Activated CD8-positive, alpha-beta memory T cell treated with anti-CD3 and anti-CD28 coated beads for 24 hours (primary cell): Measurements from ENCODE around the gene TRIP13.
A peak's percentile ranks its signal among the peaks of the same experiment; 100 is the strongest.
"Not testable (repeated sequence)": the region's sequence is repeated elsewhere in the genome, so short reads cannot be mapped to it uniquely, and the experiment has no call there.

ENCODE experiments used
- DNase-seq: peaks from one replicate; pipeline ENCODE4 v3.0.0-alpha.2; 2020

TRIP13 gene

GRCh38 chr5:900781-901180 lies 8.1 kb downstream of the TRIP13 start:
- no peak for DNase-seq

DNA sequence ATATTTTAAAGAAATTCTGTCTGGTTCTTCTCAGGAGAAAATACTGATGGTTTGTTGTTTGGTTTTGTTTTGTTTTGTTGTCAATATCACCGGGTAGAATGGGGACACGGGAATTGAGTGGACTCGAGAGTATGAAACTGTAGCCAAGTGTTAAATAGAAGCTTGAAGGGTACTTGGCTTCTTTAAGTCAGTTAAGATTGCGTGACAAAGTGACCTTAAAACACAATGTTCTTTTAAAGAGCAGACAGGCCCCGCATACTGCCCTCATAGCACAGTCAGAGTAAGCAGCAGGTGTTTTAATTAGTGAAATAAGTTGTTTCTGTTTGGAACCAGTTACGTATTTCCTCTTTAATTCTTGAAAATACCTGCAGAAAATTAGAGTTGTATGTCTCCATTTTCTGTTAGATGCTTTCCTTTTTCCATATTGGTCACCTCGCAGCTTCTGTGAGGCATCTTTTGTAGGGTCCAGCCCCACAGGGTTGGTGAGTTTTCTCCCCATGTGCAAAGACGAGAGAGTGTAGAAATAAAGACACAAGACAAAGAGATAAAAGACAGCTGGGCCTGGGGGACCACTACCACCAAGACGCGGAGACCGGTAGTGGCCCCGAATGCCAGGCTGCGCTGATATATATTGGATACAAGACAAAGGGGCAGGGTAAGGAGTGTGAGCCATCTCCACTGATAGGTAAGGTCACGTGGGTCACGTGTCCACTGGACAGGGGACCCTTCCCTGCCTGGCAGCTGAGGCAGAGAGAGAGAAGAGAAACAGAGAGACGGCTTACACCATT lies 9.6 kb downstream of the TRIP13 start:
- DNase-seq = peak; percentile 46

DNA sequence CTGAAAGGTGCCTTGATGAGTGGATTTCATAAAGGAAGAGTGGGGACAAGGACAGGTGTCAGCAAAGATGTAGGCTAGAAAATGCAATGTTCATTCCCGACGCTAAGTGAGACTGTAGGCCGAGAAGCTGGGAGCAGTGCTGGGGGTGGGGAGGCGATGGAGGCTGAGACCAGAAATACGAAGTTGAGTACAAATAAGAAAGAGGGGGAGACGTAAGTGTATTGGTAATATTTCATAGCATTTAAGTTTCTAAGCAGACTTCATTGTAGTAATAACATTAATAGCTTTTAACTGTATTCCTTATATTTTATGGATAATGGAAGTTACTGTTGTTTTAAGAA lies 11.0 kb downstream of the TRIP13 start:
- no peak for DNase-seq

DNA sequence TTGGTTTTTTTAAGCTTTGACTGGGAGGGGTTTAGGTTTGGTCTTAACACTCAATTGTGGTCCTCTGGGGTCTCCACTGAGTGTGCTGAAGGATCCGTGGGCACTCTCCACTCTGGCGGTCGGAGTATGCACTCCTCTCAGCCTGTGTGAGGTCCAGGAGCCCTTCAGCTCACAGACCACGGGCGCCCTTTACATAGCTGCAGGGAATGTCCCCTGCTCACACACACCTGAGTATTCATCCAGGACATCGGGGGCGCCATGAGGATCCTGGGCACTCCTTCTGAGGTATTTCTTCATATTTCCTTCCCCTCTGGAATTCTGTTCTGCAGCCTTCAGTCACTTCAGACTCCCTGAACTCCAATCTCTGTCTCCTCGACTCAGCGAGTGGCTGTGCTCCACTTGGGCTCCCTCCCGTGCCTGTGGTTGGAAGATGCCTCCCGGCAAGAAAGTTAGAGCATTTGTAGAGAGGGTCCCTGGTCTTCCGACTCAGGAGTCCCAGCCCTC lies 12.5 kb downstream of the TRIP13 start:
- no peak for DNase-seq

GRCh38 chr5:907366-907910 lies 14.8 kb downstream of the TRIP13 start:
- peak; percentile 38 for DNase-seq

DNA sequence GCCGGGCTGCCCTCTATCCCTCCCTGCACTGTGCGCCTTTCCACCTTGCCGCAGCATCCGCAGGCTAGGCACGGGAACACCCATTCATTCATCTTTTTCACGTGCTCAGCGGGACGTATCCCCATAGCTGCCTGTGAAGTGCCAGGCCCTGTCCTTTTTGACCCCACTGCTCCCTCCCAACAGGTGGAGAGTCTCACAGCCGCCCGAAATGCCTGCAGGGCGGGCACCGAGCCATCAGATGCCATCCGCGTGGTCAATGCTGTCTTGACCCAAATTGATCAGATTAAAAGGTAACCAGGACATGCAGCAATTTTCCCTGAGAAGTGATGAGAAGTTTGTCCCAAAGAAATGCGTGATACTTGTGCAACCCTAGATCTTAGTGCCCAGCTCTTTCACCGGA lies 15.5 kb downstream of the TRIP13 start:
- DNase-seq = no peak

DNA sequence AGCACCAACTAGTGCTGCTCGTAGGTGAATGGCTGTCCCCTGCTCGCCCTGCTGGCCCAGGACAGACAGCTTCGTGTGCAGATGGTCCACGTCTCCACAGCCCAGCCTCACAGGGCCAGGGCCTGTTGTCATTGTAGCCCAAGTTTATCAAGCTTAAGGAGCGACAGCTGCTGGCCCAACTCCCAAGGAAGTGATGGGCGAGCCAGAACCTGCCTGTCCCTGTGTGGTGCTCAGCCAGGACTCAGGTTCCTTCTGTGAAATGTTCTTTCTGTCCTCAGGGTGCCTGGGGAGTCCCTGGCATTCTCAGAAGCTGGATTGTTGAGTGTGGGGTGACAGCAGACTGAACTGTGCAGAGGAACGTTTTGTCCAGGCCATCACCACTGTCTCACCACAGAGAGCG lies 16.4 kb downstream of the TRIP13 start:
- no peak for DNase-seq

- DNase-seq = no peak
Observed at GRCh38 chr5:909994-910768, 17.5 kb downstream of the TRIP13 start.

DNA sequence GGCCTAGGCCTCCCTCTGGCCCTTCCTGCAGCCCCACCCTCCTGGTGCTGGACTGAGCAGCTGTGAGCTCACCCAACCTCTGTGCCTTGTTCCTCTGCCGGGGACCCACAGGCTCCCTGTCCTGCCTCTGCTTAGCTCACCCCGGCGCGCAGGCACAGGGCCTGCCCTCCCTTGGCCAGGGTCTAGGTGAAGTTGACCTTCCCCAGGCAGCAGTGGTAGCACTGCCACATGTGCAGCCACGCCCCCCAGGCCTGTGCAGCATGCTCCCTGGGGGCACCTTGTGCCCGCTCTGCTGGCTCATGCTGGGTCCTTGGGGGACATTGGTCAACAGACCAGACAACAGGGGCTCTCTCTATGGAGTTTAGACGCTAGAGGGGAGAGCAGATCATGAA lies 18.1 kb downstream of the TRIP13 start:
- no peak for DNase-seq

DNA sequence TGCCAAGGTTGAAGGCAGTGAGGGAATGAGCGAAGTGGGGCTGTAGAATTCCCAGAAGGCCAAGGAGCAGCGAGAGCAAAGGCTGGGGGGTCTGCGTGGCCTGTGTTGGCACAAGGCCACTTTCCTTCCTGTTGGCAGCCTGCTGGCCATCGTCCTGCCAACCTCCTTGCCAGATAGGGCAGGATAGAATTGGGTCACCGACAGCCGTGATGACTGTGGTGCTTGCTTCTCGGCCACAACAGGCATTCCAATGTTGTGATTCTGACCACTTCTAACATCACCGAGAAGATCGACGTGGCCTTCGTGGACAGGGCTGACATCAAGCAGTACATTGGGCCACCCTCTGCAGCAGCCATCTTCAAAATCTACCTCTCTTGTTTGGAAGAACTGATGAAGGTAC lies 18.9 kb downstream of the TRIP13 start:
- no peak for DNase-seq

GRCh38 chr5:912280-913091 lies 19.8 kb downstream of the TRIP13 start:
- DNase-seq = peak; percentile 67

GRCh38 chr5:914174-914573 lies 21.5 kb downstream of the TRIP13 start:
- no peak for DNase-seq

GRCh38 chr5:914612-915011 lies 21.9 kb downstream of the TRIP13 start:
- DNase-seq = no peak

- not testable (repeated sequence) for DNase-seq
Observed at GRCh38 chr5:915346-915745, 22.7 kb downstream of the TRIP13 start.

- DNase-seq = no peak
Observed at GRCh38 chr5:915946-916345, 23.3 kb downstream of the TRIP13 start.

GRCh38 chr5:916441-917293 lies 24.0 kb downstream of the TRIP13 start:
- DNase-seq = no peak

- DNase-seq = not testable (repeated sequence)
Observed at GRCh38 chr5:918717-919116, 26.0 kb downstream of the TRIP13 start.

DNA sequence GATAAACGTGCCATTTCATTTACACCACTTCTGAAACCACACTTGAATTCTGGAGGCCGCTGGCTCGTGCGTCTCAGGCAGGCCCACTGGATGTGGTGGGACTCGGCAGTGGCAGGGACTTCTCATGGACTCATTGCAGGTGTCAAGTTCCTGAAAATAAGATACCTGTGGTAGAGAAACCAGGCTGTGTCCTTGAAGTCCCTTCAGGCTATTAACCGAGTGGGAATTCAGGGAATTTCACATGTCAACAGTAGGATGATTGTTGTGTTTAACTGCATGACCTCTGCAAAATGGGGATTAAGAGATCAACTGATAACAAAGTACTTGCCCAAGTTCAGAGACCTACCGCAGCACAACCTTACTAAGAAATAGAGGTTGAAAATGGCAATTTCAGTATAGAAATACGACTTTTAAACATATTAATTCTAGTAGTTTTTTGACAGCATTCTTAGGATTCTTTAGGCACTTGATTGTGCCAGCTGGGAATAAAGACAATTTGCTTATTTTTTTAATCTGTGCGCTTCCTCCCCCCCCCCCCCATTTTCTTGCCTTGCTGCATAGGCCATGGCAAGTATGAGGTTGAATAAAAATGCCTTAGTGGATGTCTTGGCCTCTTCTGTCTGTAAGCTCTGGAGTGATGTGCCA lies 26.8 kb downstream of the TRIP13 start:
- no peak for DNase-seq

- DNase-seq = no peak
Observed at GRCh38 chr5:920321-920720, 27.6 kb downstream of the TRIP13 start.

DNA sequence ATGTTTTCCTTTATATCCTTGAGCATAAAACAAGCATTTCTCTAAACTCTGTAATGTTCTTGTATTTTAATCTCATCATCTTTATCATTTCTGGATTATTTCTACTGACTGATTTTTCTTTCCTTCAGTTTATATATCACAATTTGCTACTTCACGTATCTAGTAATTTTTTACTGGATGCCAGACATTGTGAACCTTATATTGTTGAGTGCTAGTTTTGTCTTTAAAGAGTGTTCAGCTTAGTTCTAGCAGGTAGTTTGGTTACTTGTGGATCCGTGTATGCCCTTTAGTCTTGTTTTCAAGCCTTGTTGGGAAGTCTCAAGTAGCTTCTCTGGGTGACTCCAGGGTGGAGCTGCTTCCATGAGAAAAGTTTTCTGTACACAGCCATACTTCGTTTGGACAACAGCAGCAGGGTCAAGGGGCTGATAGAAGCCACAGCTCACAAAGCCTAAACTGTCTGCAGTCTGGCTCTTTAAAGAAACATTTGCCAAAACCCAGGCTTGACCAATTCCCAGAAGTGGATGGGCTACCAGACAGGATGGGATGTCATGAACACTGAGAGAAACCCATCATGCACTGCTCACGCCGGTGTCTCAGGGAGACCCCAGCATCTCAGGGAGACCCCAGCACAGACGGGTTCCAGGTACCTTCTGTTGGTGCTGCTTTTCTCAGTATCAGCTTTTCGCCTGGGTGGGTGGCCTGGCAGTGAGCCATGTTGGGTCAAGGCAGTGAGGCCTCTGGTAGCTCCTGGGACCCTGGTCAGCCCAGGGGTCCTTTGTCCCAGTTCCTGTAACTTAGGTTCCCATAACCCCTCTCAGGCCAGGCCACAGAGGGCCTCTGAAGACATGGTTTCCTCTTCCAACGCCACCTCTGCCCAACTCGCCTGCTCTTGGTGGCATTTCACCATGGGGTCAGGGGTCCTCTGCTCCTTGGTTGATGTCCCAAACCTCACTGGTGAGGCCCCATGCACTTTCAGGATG lies 29.1 kb downstream of the TRIP13 start:
- DNase-seq = no peak
